CD14-positive monocyte (primary cell): Measurements from ENCODE around the gene SBK2. TPM values are rescaled to one million over a fixed set of nuclear protein-coding genes. Genes with fewer than 3 reads are reported as not detected.
A peak's percentile ranks its signal among the peaks of the same experiment; 100 is the strongest.

Experiments used
- DNase-seq, 3 donors: peaks; one replicate each; pipeline ENCODE4 v3.0.0-alpha.2; 2011 to 2022
- H2AFZ ChIP-seq: 2 replicates; pipeline ENCODE4 v1.6.0; 2012; ENCODE audit warnings: mild to moderate bottlenecking, low read depth, low read length, inconsistent platforms; ENCODE audit not compliant: insufficient read depth, poor library complexity, severe bottlenecking
- H3K27ac ChIP-seq, 2 donors: 1 replicate in 1 of 2; 2 replicates in 1 of 2; pipeline ENCODE4 v1.5.1; 2012 to 2013; ENCODE audit warnings: low read length in 2 of 2, control low read depth in 1 of 2, inconsistent platforms in 1 of 2, low read depth in 1 of 2, mild to moderate bottlenecking in 1 of 2
- H3K27me3 ChIP-seq, 2 donors: one replicate each; pipeline versions ENCODE4 v1.6.0 to v1.6.1; 2011 to 2013; ENCODE audit warnings: low read length in 2 of 2; ENCODE audit not compliant: control insufficient read depth in 2 of 2, insufficient read depth in 2 of 2
- H3K36me3 ChIP-seq, 2 donors: replicated peaks in 1 of 2; 1 replicate in 1 of 2; 2 replicates in 1 of 2; pipeline versions ENCODE4 v1.5.1 to v1.6.1; 2012 to 2013; ENCODE audit warnings: low read length in 2 of 2, control low read depth in 1 of 2, inconsistent platforms in 1 of 2, mild to moderate bottlenecking in 1 of 2; ENCODE audit not compliant: insufficient read depth in 2 of 2, control insufficient read depth in 1 of 2
- H3K4me1 ChIP-seq, 2 donors: 1 replicate in 1 of 2; 2 replicates in 1 of 2; pipeline versions ENCODE4 v1.5.1 to v1.6.1; 2012 to 2013; ENCODE audit warnings: low read length in 2 of 2, control low read depth in 1 of 2, inconsistent platforms in 1 of 2, mild to moderate bottlenecking in 1 of 2, moderate library complexity in 1 of 2; ENCODE audit not compliant: insufficient read depth in 2 of 2, control insufficient read depth in 1 of 2
- H3K4me2 ChIP-seq: replicated peaks from 2 replicates; pipeline ENCODE3; 2012; ENCODE audit warnings: low read length, moderate library complexity, mild to moderate bottlenecking; ENCODE audit not compliant: poor library complexity, severe bottlenecking; ENCODE audit errors: extremely low read depth
- H3K4me3 ChIP-seq, 3 experiments: fragments of 200-600 bp in 1 of 3; sonication (generic) in 1 of 3; replicated peaks in 1 of 3; 1 replicate in 2 of 3; 2 replicates in 1 of 3; pipeline ENCODE4 v1.5.1; 2011 to 2013; ENCODE audit warnings: low read length in 3 of 3, mild to moderate bottlenecking in 3 of 3, control low read depth in 2 of 3, low read depth in 2 of 3, inconsistent platforms in 1 of 3, moderate library complexity in 1 of 3
- H3K79me2 ChIP-seq: 2 replicates; pipeline ENCODE4 v1.6.0; 2012; ENCODE audit warnings: mild to moderate bottlenecking, control low read depth, inconsistent platforms, low read length, moderate library complexity; ENCODE audit not compliant: insufficient read depth
- H3K9ac ChIP-seq: 2 replicates; pipeline ENCODE4 v1.6.0; 2017; ENCODE audit warnings: low read length, mild to moderate bottlenecking; ENCODE audit not compliant: insufficient read depth, poor library complexity, severe bottlenecking
- H3K9me3 ChIP-seq, 2 donors: replicated peaks in 1 of 2; 1 replicate in 1 of 2; 2 replicates in 1 of 2; pipeline versions ENCODE4 v1.5.1 to v1.6.1; 2012 to 2013; ENCODE audit warnings: low read length in 2 of 2, control low read depth in 1 of 2; ENCODE audit not compliant: control insufficient read depth in 1 of 2, insufficient read depth in 1 of 2
- H4K20me1 ChIP-seq: 2 replicates; pipeline ENCODE4 v1.6.0; 2012; ENCODE audit warnings: mild to moderate bottlenecking, low read length, control low read depth, moderate library complexity; ENCODE audit not compliant: insufficient read depth
- H3K27ac Mint-ChIP-seq, 7 donors: one replicate each; pipeline ENCODE4 v1.8.0; 2020; ENCODE audit warnings: mild to moderate bottlenecking in 7 of 7, mixed read lengths in 7 of 7, moderate library complexity in 6 of 7, inconsistent platforms in 2 of 7
- H3K27me3 Mint-ChIP-seq, 3 donors: one replicate each; pipeline ENCODE4 v1.8.0; 2021 to 2022; ENCODE audit warnings: low read depth in 3 of 3, mild to moderate bottlenecking in 3 of 3, mixed read lengths in 3 of 3, moderate library complexity in 3 of 3, inconsistent platforms in 1 of 3
- H3K36me3 Mint-ChIP-seq, 2 donors: one replicate each; pipeline ENCODE4 v1.8.0; 2020; ENCODE audit warnings: mixed read lengths in 2 of 2, inconsistent platforms in 1 of 2, mild to moderate bottlenecking in 1 of 2
- H3K4me1 Mint-ChIP-seq: one replicate; pipeline ENCODE4 v1.8.0; 2020; ENCODE audit warnings: mild to moderate bottlenecking, mixed read lengths
- H3K4me3 Mint-ChIP-seq, 2 donors: one replicate each; pipeline ENCODE4 v1.8.0; 2020; ENCODE audit warnings: mild to moderate bottlenecking in 2 of 2, mixed read lengths in 2 of 2, moderate library complexity in 1 of 2
- H3K9me3 Mint-ChIP-seq, 7 donors: one replicate each; pipeline ENCODE4 v1.8.0; 2020 to 2022; ENCODE audit warnings: mixed read lengths in 7 of 7, mild to moderate bottlenecking in 6 of 7, moderate library complexity in 6 of 7, inconsistent platforms in 2 of 7
- WGBS: methylation state at CpG from one replicate; pipeline ENCODE4 v1.1.5; 2013; ENCODE audit warnings: missing lambda C conversion rate; ENCODE audit not compliant: insufficient coverage; 5-methylcytosine and 5-hydroxymethylcytosine counted together
- intact Hi-C, 2 donors: fragments of 100-400 bp; cut with micrococcal nuclease; formaldehyde crosslinking; loops; one replicate each; pipeline versions ENCODE4 v1.15.0 to v1.15.1; 2023
- polyA plus RNA-seq, 3 donors: library from polyadenylated mRNA; depleted of rRNA in 1 of 3; unstranded in 2 of 3; stranded (reverse) in 1 of 3; fragments of 300-500 nt in 2 of 3; fragments of >200 nt in 1 of 3; fragmentation: Illumina TruSeq in 2 of 3; gene quantifications; 1 replicate in 2 of 3; 2 replicates in 1 of 3; pipeline ENCODE4 v1.2.3, GENCODE V29; 2012 to 2021
- TF ChIP-seq, protein P1 (sequence below): fragments of 200-600 bp; IDR thresholded peaks from one replicate; pipeline ENCODE4 v1.8.0; 2022; ENCODE audit warnings: antibody characterized with exemption, mild to moderate bottlenecking

SBK2 gene
- polyA plus RNA-seq, 3 donors, result not detected

DNA sequence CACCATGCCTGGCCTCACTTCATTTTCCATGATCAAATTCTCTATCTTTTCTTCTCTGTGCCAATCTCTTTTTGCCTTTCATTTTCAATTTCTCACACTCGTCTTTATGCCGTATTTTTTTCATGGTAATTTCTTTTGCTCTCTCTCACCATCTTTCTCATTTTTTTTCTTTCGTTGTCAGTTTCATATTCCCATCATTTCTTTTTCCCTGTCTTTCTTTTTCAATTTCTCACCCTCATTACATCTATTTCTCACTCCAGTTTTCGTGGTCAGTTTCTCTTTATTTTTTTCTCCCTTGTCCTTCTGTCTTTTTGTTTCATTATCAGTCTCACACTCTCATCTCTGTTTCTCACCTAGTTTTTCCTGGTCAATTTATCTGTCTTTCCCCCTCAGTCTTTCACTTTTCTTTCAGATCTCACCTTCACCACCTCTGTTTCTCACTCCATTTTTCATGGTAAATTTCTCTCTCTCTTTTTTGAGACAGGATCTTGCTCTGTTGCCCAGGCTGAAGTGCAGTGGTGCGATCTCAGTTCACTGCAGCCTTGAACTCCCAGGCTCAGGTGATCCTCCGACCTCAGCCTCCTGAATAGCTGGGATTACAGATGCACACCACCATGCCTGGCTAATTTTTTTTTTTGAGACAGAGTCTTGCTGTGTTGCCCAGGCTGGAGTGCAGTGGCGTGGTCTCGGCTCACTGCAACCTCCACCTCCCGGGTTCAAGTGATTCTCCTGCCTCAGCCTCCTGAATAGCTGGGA, 34.6 kb downstream of the SBK2 start:
- H3K4me3 ChIP-seq, result no peak overlapping the region
- peaks cover 5 to 11% of the 10 kb centered on the region in 2 donors for H3K4me1 ChIP-seq
- Mint-ChIP-seq H3K9me3 (peaks cover 0 to 16% (median 9%) of the 10 kb centered on the region in 7 donors), H3K4me1 (peaks cover 9% of the 10 kb centered on the region), H3K27me3 (peaks cover 5 to 14% (median 11%) of the 10 kb centered on the region in 3 donors), H3K36me3 (peaks cover 0 to 2% of the 10 kb centered on the region in 2 donors), H3K4me3 (peak overlapping the region in 1 of 2 donors; percentile 1), H3K27ac (peak overlapping the region in 1 of 7 donors; percentile 16)
- WGBS, result 98% methylated on average over 8 of the region's 9 CpGs
- intact Hi-C loops, result loop anchor here (5.0 kb wide), 2 partner anchors 35 to 360 kb away; no protein-coding TSS in a partner anchor
- no peak for DNase-seq
- H4K20me1 ChIP-seq, result no peaks in the 10 kb centered on the region
- H3K9me3 ChIP-seq, result no peaks in the 10 kb centered on the region
- H3K4me2 ChIP-seq, result no peak overlapping the region
- H3K9ac ChIP-seq, result no peak overlapping the region
- TF ChIP-seq, protein P1, sequence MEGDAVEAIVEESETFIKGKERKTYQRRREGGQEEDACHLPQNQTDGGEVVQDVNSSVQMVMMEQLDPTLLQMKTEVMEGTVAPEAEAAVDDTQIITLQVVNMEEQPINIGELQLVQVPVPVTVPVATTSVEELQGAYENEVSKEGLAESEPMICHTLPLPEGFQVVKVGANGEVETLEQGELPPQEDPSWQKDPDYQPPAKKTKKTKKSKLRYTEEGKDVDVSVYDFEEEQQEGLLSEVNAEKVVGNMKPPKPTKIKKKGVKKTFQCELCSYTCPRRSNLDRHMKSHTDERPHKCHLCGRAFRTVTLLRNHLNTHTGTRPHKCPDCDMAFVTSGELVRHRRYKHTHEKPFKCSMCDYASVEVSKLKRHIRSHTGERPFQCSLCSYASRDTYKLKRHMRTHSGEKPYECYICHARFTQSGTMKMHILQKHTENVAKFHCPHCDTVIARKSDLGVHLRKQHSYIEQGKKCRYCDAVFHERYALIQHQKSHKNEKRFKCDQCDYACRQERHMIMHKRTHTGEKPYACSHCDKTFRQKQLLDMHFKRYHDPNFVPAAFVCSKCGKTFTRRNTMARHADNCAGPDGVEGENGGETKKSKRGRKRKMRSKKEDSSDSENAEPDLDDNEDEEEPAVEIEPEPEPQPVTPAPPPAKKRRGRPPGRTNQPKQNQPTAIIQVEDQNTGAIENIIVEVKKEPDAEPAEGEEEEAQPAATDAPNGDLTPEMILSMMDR, result no peak
- no peaks in the 10 kb centered on the region for H3K79me2 ChIP-seq
- no peaks in the 10 kb centered on the region for H3K36me3 ChIP-seq
- H3K27ac ChIP-seq, result no peak overlapping the region
- H3K27me3 ChIP-seq, result peaks cover 0 to 3% of the 10 kb centered on the region in 2 donors
- H2AFZ ChIP-seq, result no peak overlapping the region

GRCh38 chr19:55500368-55500952, 36.5 kb downstream of the SBK2 start:
- H2AFZ ChIP-seq, result no peak overlapping the region
- H3K4me3 ChIP-seq, result no peak overlapping the region
- H3K4me2 ChIP-seq, result no peak overlapping the region
- H3K4me3 Mint-ChIP-seq, result no peak overlapping the region
- H4K20me1 ChIP-seq, result no peaks in the 10 kb centered on the region
- H3K36me3 ChIP-seq, result no peaks in the 10 kb centered on the region
- H3K27ac ChIP-seq, result no peak overlapping the region
- H3K9me3 Mint-ChIP-seq, result peaks cover 0 to 16% (median 10%) of the 10 kb centered on the region in 7 donors
- peaks cover 5 to 10% (median 7%) of the 10 kb centered on the region in 3 donors for H3K27me3 Mint-ChIP-seq
- peaks cover 0 to 2% of the 10 kb centered on the region in 2 donors for H3K27me3 ChIP-seq
- H3K4me1 ChIP-seq, result peaks cover 5 to 11% of the 10 kb centered on the region in 2 donors
- H3K4me1 Mint-ChIP-seq, result peaks cover 9% of the 10 kb centered on the region
- intact Hi-C loops, result loop anchor here (5.0 kb wide), 2 partner anchors 33 to 358 kb away; no protein-coding TSS in a partner anchor
- H3K9ac ChIP-seq, result no peak overlapping the region
- 98% methylated on average over 23 of the region's 26 CpGs for WGBS
- no peak for DNase-seq
- peaks cover 0 to 2% of the 10 kb centered on the region in 2 donors for H3K36me3 Mint-ChIP-seq
- H3K9me3 ChIP-seq, result no peaks in the 10 kb centered on the region
- H3K79me2 ChIP-seq, result no peaks in the 10 kb centered on the region
- H3K27ac Mint-ChIP-seq, result peak overlapping the region in 1 of 7 donors; percentile 38
- TF ChIP-seq, protein P1, result no peak
